Pons (tissue), 1 donor: ENCODE data around the gene TRIM47.
"Not testable (repeated sequence)": the region's sequence is repeated elsewhere in the genome, so short reads cannot be mapped to it uniquely, and the experiment has no call there.

Source experiments
- DNase-seq: peaks from one replicate; pipeline ENCODE4 v3.0.0-alpha.2; 2016; ENCODE audit warnings: low spot score

The TRIM47 gene

GRCh38 chr17:75891022-75891604, 12.7 kb upstream of the TRIM47 start:
- no peak for DNase-seq

DNA sequence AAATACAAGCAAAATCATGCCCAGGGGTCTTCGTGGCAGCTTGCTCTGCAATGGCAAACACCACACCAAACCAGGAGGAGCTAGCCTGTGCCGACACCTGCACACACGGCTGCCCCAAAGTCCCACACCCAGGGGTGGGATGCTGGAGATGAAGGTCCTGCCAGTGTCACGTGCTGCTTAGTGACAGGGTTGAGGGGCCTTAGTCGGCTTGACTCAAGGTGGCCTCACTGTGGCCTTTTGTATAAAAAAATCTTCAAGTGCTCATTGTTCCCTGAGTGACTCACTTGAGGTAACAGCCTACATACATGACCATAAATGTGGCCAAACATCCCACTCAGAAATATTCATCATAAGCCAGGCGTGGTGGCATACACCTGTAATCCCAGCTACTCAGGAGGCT, 11.1 kb upstream of the TRIM47 start:
- no peak for DNase-seq

- DNase-seq = no peak
These were observed 10.1 kb upstream of the TRIM47 start for GRCh38 chr17:75888484-75888883.

DNA sequence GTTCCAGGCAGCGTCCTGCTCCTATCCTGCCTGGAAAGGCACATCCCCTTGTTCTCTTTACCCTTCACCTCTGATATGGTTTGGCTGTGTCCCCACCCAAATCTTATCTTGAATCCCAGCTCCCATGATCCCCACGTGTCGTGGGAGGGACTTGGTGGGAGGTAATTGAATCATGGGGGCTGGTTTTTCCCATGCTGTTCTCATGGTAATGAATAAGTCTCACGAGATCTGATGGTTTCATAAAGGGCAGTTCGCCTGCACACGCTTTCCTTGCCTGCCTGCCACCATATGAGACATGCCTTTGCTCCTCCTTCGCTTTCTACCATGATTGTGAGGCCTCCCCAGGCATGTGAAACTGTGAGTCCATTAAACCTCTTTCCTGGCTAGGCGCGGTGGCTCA, 7.5 kb upstream of the TRIM47 start:
- not testable (repeated sequence) for DNase-seq

- no peak for DNase-seq
These were observed 7.0 kb upstream of the TRIM47 start for GRCh38 chr17:75885431-75885830.

DNA sequence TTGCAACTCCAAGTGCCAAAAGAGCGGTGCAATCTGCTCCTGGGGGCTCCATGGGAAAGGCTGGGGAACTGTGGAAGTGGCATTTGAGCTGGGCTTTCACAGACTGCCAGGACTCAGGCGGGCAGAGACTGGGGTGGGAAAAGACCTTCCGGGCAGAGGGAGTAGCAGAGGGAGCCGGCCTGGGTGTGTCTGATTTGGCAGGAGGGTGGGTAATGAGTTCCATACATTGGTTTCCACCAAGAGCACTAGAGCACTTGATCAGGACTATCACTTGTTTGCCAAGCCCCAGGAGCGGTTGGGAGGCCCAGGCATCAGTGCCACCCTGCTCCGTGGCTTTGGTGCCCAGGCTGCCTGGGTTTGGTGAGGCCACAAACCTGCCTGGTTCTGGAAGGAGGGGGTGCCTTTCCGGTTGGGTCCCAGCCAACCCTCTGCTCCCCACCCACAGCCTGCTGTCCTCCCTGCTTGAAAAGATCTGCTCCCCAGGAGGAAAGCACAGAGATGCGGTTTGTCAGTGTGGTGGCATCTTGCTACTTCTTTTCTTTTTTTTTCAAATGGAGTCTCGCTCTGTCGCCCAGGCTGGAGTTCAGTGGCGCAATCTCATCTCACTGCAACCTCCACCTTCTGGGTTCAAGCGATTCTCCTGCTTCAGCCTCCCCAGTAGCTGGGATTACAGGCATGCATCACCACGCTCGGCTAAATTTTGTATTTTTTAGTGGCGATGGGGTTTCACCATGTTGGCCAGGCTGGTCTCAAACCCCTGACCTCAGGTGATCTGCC, 3.5 kb upstream of the TRIM47 start:
- no peak for DNase-seq

DNA sequence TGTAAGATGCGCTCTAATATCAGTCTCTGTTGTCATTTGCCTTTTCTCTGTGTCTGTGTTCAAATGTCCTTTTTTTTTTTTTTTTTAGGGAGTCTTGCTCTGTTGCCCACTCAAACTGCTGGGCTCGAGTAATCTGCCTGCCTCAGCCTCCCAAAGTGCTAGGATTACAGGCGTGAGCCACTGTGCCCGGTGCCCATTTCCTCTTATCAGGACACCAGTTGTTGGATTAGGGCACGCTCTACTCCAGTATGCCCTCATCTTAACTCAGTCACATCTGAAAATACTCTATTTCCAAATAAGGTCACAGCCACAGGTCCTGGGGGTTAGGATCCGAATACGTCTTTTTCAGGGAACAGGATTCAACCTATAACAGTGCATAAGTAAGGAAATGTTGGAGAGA, 1.9 kb upstream of the TRIM47 start:
- no peak for DNase-seq

DNA sequence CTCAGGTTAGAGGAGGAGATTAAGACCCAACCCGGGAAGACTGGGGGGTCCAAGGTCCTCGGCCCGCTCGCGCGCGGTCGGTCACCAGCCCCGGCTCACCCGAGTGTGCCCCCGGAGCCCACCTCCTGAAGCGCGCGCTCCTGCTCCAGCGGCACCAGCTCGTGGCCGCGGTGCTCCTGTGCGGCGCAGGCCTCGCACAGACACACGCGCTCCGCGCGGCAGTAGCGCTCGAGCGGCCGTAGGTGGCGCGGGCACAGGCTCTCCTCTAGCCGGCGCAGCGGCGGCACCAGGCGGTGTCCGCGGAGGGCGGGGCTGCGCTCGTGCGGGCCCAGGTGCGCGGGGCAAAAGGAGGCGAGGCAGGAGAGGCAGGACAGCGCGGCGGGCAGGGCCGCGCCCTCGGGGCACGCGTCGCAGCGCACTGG, 618 bp downstream of the TRIM47 start:
- DNase-seq = peak; percentile 52

DNA sequence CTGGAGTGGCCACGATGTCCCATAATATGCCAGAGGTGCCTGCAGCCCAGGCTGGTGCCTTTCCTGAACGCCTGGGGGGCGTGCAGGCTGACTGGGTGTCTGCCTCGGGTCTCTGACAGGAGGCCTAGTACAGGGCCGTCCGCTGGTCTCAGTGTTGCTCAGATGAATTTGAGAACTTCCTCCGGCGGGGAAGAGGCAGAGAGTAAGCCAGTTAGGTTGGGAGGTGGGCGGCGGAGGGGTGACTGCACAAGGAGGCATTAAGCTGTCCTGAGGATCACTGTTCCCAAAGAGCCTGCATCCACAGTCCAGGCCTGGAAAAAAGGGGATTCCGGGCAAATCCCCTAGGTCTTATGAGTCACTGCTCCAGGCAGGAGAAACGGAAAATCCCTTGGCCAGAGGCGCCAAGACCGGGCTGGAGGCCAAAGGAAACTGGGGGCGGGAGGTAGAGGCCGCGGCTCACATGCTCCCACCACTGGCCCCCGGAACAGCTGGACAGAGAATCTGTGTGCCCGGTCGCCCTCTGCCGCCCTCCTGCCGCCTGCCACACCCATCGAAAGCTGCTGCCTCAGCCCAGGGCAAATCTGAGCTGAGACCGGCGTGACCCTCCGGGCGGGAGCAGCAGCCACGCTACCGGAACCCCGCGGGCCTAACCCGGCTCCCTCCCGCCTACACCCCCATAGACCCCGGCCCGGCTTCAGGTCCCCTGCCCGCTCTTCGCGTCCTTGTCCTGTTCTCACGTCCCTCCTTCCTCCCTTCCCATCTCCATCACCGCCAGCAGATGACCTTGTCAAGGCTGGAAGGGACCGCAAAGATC, 1.2 kb downstream of the TRIM47 start:
- DNase-seq = peak; percentile 87

DNA sequence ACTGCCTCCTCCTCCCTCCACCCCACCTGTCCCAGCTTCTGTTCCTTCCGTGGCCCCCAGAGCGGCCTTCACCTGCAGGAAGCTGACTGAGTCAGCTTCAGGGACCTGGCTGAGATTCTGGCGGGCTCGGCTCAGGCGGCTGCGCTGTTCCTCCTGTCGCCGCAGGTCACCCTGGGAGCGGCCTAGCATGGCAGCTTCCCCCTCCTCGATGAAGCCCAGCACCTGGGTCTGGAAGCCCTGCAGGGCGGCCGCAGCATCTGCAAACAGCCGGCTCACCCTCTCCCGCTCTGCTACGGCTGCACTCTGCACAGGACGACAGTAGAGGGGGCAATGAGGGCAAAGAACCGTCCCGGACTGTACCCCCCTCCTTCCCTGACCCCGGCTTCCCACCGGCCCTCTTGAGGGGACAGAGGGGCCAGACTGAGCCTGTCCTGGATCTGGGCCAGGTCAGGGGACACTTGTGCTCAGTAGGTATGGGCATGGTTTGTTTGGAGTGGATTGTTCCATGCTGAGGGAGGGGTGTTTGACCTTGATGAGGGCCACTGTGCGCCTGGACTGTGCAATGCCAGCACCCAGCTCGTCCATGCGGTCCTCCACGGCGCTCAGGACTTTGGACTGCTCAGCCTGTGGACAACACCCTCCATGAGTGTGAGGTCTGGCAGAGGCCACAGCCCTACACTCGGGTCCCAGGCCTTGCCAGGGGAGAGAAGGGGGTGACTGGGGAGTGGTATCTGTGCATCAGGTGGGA, 2.0 kb downstream of the TRIM47 start:
- no peak for DNase-seq

GRCh38 chr17:75875940-75876189, 2.5 kb downstream of the TRIM47 start:
- DNase-seq = peak; percentile 46

- DNase-seq = peak; percentile 62
These were observed 3.0 kb downstream of the TRIM47 start for GRCh38 chr17:75875182-75875939.

DNA sequence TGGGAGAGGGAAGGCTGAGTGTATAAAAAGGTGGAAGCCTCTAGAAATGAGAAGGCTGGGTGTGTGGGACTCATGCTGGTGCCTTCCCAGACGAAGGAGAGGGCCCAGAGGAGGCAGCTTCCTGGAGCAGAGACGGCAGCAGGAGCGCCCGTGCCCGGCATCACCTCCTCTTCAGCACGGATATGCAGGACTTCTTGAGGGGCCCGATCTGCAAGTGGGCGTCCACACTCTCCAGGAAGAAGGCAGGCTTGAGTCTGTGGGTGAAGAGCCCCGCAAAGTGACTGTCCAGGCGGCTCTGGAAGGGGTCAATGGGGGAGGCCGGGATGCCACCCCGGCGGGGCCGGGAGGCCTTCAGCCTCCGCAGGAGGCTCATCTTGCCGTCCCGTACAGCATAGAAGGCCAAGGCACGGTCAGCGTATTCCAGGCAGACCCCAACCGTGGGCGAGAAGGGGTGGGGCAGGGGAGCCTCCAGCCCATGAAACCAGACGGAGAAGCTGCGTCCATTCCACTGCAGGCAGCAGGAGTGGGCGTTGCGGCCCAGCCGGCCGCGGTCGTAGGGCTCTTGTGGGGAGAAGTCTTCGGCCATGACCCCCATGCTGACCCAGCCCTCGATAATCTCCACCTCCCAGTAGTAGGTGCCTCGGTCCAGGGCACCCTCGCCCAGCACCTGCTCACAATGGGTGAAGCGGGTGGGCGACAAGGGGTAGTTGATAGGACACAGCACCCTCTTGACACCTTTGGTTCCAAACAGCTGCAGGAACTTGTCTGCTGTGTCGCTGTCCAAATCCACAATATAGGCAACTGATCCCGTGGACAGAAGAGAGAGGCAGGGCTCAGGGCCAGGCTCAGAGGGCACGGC, 3.8 kb downstream of the TRIM47 start:
- DNase-seq = no peak

DNA sequence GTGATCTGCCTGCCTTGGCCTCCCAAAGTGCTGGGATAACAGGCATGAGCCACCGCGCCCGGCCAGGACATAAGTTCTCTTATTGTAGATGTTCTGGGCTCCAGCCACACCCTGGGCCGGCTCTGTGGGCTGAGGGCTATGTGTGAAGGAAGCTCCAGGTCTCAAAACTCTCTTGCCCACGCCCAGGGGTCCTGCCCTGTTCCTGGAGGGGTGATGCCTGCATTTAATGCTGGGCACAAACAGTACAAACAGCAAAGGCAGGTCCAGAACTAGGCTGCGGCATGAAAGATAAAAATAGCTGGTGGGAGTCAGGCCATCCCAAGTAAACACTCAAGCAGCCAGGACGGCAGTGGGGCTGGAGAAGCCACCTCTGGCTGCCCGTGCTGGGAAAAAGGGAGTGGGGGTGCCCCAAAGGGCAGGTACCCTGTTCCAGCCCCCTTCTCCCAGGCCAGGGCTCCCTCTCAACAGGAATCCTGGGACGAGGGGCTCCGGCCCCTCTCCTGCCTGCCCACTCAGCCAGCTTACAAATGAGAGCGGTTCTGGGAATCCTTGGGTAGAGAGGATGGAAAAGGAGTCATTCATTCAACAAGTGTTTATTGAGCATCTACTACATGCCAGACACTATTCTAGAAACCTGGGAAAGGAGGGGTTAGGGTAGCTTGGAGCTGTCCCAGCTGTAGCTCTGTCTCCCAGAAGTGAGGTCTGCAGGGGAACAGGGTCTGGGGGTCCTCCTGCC, 4.6 kb downstream of the TRIM47 start:
- no peak for DNase-seq

DNA sequence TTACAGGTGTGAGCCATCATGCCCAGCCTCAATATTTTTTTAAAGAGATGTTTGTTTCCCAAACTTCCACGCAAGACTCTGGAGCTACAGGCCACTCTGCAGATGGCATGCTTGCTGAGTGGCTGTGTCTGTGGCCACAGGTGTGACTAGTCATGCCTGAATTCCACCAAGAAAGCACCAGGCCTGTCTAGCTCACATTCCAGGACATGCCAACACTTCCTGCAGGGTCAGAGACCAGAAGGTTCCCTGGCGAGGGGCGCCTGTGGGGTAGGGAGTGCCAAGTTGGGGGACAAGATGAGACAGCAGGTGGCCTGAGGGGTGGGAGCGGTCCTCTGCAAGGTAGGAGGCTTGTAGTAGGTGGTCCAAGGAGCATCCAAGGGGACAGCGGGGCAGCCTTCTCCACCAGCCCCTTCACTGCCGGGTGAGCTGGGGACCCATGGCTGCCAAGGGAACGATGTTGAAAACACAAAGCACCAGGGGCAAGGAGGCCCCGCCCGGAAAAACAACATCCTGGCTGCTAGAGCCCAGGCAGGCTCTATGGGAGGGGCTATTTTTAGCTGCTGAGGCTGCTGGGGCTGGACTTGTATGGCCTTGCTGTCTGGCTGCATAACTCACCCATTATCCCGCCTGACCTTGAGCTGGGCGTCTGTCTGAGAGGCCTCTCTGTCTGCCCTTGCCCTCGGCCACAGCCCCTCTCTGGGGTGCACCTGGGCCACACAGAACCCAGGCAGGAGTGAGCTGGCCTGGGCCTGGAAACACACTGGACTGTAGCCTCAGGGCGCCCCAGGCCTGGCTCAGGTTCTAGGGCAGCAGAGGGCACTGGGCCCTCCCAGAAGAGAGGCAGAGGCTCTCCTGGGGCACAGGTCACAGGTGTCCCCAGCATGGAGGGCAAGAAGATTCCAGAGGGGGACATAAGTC, 5.7 kb downstream of the TRIM47 start:
- peak; percentile 73 for DNase-seq

- not testable (repeated sequence) for DNase-seq
These were observed 8.2 kb downstream of the TRIM47 start for GRCh38 chr17:75870228-75870627.

GRCh38 chr17:75869282-75870141, 8.9 kb downstream of the TRIM47 start:
- DNase-seq = peak; percentile 94

DNA sequence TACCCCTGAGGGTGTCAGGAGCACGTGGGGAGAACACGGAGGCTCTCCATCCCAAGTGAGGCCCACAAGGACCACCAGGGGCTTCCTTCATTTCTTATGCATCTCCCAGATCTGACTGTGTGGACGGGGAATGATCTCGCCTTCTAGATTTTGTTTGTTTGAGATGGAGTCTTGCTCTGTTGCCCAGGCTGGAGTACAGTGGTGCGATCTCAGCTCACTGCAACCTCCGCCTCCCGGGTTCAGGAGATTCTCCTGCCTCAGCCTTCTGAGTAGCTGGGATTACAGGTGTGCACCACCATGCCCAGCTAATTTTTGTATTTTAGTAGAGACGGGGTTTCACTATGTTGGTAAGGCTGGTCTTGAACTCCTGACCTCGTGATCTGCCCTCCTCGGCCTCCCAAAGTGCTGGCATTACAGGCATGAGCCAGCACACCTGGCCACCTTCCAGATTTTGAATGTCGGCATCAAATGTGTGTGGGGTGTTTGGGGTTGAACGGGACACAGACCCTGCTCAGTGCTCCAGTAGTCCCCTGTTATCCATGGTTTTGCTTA, 9.6 kb downstream of the TRIM47 start:
- DNase-seq = not testable (repeated sequence)
